CD4-positive, alpha-beta T cell treated with Interferon alpha-2 for 1 hour (primary cell): Measurements from ENCODE around the gene DIP2C.
"Not testable (repeated sequence)": the region's sequence is repeated elsewhere in the genome, so short reads cannot be mapped to it uniquely, and the experiment has no call there.

Experiments
- DNase-seq, 2 donors: peaks; one replicate each; pipeline ENCODE4 v3.0.0-alpha.2; 2020 to 2022

The DIP2C gene

DNA sequence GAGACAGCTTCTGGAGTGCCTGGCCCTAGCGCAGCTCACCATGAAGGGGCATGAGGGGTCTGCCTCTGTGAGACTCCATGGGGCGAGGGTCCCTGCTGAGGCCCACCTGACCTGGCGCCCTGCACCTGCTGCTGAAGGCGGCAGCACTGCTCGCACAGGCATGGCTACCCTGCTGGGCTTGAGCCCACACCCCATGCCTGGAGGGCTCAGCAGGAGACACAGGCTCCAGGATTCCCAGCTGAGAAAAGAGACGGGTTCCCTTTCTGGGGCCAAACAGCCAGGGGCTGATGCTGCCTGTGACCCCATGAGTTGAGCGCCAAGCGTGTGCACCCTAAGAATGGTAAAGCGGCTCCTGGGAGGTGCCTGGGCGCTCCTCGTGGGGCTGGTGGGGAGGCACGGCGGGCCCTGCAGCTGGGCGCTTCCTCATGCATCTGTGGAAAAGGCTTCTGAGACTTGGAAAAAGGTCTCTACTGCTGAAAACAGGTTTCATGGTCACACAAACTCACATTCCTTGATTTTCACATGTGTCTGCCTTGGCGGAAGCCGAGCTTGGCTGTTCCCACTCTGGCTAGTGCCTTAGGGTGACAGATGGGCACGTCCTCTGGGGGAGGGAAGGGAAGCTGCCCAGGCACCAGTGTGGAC is 320.8 kb downstream of the DIP2C start:
- no peak for DNase-seq

DNA sequence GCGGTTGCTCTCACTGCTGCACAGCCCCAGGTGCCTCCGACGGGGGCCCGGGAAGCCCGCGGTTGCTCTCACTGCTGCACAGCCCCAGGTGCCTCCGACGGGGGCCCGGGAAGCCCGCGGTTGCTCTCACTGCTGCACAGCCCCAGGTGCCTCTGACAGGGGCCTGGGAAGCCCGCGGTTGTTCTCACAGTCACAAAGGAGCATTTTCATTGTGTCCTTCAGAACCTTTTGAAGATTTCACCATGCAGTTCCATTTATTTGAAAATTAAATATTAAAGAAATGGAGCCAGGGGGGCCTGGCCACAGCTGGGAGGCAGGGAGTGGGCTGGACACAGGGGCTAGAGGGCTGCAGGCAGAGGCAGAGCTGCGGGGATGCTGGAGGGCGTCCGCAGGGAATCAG is 321.4 kb downstream of the DIP2C start:
- DNase-seq, result not testable (repeated sequence)

DNA sequence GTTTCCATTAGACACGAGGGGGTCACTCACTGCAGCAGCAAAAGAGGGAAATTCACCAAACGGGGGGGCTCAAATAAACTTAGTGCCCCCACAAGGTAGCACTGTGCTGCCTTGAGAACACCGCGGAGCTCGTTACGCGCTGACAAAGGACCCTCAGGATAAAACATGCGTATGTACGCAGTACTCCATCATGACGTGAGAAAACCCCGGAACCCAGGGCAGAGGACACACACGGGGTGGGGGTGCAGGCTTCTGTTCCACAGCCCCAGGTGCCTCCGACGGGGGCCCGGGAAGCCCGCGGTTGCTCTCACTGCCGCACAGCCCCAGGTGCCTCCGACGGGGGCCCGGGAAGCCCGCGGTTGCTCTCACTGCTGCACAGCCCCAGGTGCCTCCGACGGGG is 321.8 kb downstream of the DIP2C start:
- no peak for DNase-seq

DNA sequence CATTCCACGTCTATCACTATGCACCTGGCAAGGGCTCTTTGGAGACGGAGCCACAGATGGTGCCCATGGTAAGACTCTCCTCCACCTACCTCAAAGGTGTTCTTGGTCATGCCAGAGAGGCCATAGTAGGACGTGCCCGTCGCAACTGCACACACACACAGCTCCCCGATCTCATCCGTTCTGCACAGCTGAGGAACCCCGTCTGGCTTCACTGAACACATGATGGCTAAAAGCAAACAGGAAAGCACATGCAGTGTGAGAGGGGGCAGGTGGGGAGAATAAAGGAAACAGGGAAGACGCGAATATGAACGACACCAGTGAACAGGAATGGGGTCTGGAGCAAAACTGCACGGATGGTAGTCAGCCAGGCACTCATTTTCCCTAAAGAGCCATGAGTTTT is 323.3 kb downstream of the DIP2C start:
- DNase-seq, result no peak

DNA sequence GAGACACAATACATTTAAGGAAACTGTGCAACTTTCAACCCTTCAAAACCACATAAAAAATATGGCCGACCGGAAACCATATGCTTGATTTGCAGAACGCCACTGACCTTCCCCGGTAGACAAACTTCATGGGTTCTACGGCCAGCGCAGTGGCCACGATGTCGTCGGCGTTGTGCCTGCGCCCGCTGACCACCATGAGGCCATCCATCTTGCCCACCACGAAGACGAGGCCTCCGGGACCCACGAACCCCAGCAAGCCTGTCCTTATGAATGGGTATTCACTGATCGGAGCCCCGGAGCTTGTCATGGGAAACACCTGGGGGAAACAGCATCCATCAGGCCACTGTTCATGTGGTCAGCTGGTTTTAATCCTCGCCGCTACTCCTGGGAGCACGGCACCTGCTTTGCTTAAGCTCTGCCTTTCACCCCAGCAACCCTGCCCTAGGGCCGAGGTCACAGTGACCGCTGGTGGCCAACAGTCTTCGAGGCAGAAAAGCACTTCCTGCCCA is 325.1 kb downstream of the DIP2C start:
- no peak for DNase-seq

DNA sequence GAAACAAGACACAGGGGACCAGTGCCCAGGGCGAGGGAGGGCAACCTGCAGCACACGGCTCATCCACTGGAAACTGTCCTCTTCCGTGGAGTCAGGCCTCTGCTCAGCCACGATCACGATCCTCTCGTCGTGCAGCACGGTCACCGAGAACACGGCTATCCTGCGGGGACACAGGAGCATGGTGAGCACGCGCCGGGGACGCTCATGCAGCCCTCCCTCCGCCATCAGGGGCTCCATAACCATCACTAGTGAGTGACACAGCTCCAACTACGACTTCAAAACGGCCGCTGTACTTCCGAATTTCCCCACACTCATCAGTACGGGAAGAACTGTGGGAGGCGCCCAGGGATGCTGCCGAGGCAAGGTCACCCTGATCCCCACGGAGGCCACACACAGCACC is 326.3 kb downstream of the DIP2C start:
- no peak for DNase-seq

DNA sequence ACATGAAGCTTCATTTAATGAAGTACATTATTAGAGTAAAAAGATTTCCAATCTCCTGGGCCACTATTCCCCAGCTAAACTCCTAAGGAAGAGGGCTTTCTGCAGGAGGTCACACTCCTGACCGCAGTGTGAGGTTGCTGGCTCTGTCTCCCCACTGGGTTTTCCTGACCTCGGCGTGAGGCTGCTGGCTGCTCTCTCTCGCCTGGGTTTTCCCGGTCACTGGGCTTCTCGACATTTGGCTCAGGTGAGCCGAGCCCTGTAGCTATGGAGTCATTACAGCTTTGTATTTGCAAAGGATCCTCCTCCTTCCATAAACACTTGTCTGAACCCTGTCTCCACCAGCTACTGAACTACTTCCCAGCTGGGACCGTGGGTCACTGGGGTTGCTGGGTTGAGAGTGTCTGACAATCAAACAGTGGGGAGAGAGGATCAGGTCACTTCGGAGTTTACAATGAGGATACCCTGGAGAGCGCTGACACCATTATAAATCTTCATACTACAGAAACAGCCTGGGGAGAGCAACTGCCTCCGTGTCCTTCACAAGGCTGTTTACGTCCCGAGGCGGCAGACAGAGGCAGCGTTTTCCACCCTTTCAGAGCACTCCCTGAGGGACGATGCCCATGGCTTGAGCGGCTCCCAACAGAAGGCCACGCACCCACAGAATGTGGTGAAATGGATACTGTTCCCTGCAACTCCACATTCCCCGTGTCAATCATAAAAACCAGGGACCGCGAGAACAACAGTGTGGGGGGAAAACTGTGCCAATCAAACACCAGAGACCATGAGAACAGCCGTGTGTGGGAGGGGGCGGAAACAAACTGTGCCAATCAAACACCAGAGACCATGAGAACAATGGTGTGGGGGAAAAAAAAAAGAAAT is 328.0 kb downstream of the DIP2C start:
- no peak for DNase-seq

DNA sequence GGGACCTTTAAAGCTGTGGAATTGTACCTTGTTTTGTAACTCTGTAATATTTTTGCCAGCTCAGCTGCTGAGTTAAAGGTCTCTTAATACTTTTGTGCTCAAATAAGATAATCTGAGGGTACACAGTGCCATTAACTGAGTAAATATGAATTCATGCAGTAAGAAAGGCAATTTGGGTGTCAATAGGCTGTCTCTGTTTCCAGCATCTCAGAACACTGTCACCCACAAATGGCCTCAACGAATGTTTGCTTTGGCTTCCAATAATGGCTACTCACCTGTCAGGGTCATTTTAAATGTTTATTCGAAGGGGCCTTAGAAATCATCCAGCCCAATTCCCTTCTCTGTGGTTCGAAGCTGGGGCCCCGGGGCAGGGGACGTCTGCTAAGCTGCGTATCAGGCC is 328.8 kb downstream of the DIP2C start:
- no peak for DNase-seq

DNA sequence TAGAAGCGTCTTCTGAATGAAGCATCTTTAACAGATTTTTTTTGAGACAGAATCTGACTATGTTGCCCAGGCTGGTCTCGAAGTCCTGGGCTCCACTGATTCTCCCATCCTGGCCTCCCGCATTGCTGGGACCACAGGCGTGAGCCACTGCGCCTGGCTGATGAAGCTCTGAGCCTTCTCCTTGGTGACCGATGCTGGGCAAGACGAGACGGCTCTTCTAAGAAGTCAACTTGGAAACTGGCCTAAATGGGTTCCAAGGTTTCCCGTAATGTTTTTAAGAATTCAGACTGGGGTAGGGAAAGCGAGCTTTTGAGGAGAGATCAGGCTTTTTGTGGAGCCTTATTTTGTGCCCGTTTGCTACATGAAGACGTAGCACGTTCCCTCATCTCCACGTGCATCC is 329.7 kb downstream of the DIP2C start:
- no peak for DNase-seq

DNA sequence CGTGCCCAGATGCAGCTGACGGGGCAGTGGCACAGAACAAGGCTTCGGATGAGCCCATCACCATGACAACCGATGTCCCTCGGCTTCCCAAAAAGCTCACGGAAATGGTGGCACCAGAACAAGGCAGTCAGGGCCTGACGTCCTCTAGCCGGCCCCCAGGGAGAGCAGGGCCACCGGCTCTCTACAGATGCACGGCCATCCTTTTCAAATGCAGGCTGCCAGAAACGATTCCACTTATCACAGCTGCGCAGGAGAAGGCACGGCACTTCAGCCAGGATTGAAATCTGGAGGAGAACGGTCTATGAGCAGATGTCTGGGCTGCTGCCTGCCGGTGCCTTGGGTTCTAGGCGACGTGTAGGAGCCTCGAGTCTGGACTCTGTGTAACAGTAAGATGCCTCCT is 330.4 kb downstream of the DIP2C start:
- DNase-seq, result no peak

DNA sequence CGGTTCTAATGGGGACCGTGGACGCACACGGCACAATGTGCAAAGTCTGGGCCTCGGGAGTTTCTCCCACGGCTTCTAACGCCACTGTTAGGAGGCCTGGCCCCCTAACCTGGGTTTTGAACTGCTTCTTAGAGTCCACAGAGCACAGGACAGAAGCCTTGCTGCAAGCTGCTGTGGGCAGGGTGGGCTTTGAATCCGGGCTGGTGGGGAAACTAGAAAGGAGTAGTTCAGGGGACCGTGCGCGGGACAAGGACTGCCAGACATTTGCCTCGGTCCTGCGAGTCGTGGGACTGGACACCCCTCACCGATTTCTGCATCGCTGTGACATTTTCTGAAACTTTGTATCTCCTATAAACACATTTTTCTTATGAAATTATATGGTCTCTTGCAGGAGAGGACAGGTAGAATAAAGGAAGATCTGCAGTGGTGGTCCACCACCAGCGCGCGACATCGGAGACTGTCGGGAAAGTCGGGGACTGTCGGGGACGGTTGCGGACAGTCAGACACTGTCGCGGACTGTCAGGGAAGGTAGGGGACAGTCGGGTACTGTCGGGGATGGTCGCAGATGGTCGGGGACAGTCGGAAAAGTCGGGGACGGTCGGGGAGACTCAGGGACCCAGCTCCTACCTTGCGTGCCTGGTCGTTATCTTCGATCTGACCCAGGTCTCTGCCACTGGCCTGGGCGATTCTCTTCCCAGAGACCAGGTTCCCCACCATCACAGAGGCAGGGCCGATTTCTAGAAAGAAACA is 332.1 kb downstream of the DIP2C start:
- no peak for DNase-seq

DNA sequence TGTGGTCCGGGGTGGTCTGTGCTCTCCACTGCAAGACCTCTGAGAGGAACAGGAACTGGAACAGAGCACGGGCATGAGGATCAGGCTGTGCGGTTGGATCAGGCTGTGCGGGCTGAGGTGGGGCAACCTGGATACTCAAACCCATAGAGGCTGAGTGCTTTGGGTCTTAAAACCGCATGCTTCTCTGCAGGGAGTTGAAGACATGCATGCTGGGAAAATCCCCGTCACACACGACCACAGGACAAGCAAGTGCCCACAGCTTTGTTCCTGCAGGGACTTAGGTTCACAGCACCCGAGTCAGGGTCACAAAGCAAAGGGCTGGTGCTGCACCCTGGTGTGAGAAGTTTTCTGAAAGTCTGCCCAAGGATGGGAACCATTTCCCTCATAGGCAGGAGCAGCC is 333.0 kb downstream of the DIP2C start:
- DNase-seq, result no peak

DNA sequence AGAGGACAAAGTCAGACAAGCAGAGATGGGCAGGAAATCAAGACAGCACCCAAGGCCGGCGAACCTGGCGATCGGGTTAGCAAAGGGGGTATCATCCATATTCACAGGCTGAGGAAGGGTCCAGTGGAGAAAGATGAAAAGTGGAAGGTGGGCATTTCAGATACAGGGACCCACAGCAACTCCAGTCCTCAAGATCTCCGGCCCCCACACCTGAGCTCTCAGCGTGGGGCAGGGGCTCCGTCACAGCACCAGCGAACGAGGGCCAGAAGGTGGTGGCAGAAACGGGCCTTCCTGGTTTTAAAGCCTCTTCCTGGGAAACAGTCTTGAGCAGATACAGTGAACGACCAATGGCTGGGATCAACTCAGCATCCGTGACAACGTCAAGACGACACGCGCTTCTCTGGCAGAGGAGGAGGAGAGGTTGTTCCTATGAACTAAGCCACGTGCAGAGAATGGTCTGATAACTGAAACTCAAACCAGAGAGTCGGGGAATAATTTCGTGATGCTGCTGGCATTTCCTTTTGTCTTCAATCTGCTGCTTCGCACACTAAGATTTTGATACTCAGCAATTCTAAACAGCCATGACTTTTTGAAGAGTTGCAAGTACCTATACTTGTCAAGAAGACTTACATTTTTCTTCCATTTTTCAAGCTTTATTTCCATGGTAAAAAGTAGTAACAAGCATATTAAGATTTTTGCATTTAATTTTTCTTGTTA is 334.4 kb downstream of the DIP2C start:
- no peak for DNase-seq

DNA sequence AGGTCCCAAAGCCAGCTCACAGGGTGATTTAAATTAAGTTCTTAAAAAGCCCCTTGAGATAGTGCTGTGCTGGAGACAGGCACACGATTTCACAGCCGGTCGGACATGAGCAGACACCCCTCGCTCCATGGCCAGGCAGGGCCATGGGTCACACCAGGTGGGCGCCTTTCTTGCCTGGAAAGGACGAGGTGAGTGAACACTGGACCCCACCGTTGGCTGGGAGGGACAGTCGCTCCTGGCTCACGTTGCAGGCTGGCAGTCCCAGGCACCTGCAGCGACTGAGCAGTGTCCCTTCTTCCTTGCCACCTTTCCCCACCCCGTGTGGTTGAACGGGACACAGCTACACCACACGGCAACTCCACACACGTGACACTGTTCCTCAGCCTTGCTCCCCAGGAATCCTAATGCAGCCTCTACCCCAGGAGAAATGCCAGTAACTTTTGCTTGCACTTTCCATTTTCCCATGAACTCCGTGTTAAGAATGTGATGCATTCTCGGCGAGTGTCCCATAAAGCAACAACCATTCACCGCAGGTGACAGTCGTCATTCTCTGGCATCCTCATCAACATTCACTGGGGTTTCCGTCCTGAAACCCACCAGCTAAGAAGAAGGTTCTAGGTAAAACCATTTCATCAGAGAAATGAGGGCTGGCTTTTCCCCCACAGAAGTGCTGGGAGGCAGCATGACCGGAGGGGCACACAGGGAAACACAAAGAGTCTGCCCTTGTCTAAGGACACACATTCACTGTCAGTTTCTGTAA is 336.8 kb downstream of the DIP2C start:
- no peak for DNase-seq

DNA sequence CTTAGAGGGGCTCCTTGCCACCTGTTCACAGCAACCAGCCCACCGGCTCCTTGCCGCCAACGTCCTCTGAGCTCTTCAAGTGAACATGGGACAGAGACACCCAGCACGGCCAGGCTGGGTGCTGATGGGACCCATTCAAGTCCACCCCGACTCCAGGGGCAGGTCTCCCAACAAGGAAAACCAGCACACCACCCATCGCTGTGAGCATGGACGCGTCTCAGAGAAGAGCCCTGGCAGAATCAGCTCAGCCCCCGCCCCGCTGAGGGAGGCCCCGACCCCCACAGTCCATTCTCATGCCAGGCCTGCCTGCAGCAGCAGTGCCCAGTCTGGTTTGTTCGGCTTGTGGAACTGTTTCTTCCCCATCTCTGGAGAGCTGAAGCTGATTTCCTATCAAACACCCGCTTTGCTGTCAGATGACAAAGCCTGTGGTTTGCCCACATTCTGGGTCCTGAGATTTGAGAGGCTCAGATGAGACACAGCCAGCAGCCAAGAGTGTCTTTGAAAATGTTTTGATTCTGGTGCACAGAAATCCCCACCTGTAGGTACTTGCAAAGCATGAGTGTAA is 337.6 kb downstream of the DIP2C start:
- peak; percentile 24 to 27 for DNase-seq

DNA sequence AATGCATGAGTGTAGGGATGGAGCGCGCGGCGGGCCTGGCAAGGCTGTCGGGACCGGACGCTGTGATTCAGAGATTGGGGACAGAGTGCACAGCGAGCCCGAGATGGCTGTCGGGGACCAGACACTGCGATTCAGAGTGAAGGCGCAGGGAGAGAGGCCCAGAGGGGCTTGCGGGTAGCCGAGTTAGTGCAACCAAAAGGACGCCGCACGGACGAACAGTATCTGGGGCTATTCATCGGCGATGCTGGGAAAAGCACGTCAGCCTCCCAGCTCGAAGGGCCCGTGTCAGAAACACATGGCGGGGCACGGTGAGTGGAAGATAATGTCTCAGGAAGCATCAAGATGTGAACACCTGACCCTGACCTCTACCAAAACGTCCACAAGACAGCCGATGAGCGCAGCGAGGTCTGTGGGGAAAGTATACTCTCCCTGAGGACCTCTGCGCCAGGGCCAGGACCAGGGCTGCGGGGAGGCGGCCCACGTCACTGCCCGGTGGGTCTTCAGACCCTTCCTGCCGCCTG is 338.4 kb downstream of the DIP2C start:
- no peak for DNase-seq

DNA sequence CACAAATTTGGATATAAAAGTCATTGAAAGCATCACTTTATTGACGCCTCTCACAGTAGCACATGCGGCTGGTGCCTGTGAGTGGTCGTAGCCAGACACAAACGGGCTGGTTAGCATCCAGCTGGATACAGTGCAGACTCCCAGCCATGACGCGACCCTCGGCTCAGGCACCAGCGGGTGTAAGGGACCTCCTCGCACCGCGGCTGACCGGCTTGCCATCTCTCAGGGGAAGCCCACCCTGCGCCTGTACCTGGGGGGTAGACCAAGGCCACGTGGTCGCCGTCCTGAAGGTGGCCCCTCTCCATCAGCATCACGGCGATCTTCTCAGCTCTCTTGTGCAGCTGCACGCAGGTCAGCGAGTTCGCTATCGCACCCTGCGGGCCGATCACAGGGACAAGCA is 340.4 kb downstream of the DIP2C start:
- DNase-seq, result no peak

DNA sequence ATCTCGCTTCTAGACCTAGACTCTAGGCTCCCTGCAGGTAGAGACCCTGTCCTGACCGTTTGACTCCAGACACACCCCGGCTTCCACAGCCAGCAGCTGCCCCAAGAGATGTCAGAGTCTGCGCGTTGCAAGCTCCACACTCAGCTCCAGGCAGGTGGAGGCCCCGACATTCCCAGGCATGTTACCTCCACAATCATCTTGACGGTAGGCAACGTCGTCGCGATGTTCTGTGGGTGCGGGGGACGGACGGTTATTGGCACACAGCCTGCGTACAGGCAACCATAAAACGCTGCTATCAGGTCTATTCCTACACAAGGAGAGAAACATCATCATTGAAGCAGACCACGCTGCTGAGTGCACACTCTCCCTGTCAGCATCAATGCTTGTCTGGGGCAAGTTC is 341.0 kb downstream of the DIP2C start:
- DNase-seq, result no peak

DNA sequence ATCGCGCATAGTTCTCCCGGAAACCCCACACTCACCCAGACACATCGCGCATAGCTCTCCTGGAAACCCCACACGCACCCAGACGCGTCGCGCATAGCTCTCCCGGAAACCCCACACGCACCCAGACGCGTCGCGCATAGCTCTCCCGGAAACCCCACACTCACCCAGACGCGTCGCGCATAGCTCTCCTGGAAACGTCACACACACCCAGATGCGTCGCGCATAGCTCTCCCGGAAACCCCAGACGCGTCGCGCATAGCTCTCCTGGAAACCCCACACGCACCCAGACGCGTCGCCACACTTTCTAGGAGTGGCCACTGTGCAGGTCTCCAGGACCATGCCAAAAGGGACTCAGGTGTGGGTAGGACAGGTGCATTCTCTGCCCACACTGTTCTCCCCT is 341.7 kb downstream of the DIP2C start:
- not testable (repeated sequence) for DNase-seq

DNA sequence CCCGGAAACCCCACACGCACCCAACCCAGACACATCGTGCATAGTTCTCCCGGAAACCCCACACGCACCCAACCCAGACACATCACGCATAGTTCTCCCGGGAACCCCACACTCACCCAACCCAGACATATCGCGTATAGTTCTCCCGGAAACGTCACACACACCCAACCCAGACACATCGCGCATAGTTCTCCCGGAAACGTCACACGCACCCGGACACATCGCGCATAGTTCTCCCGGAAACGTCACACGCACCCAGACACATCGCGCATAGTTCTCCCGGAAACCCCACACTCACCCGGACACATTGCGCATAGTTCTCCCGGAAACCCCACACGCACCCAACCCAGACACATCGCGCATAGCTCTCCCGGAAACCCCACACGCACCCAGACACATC is 342.3 kb downstream of the DIP2C start:
- DNase-seq, result not testable (repeated sequence)

DNA sequence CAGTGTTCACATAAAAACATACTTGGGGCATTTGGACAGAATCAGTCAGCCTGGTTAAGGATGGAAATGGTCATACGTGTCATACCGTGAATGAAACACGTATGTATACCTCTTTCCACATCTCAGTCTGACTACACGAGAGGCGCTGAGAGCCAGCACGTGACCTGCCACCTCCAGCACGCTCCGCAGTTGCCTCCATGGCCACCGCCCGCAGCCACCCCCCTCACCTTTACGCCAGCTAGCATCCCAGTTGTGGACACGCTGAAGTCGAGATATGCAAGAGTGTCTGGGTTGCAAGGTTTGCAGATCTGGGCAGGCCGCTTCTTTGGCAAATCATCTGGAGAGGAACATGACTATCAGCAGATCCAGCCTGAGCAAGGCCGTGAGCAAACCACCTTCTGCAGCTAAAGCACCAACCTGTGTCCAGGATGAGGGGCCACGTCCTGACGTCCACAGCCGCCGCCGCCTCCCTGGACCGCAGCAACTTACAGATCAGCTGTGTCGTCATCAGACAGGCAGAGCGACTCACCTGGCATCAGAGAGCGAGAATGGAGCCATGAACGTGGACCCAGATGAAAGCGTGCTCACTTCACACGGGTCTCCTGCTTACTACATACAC is 344.8 kb downstream of the DIP2C start:
- DNase-seq, result no peak
